ENCODE data around the gene CRTC1.

CRTC1 gene

DNA sequence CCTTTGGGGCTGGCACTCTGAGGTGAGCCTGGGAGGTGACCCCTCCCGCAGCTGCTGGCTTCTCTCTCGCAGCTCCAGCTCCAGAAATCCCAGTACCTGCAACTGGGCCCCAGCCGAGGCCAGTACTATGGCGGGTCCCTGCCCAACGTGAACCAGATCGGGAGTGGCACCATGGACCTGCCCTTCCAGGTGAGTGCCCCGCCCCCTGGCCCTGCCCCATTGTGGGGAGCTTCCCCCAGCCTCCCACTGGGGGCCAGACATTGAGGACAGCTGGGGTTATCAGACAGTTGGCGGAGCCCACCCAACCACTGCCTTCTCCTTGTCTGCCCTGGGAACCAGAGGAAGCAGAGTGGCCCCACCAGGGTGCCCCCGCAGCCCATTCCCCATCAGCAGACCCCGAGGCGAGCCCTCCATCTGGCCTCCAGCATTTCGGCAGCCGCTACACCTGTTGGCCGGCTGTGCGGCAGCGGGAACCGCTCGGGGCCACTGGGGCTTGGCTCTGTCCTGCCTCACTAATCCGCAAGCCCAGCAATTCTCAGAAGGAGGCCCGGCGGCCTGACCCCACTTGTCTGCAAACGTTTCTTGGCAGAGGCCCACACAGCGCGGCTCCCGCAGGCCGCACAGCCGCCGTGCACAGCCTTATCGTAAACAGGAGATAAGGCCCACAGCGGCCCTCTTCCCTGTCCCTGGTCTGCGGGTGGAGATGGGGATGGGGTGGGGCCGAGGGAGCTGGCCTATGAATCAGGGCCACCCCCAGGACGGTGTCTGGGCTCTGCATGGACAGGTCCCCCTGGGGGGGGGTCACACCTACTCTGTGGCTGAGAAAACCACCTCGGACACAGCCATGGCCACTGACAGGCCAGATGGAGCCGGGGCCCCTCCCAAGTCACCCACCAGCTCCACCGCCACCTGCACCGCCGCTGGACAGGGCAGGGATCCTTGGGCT is 59.6 kb downstream of the CRTC1 start:
- in situ Hi-C loops (cut with HindIII; ENCODE audit: low sequenced_read_pairs): no loop called here

DNA sequence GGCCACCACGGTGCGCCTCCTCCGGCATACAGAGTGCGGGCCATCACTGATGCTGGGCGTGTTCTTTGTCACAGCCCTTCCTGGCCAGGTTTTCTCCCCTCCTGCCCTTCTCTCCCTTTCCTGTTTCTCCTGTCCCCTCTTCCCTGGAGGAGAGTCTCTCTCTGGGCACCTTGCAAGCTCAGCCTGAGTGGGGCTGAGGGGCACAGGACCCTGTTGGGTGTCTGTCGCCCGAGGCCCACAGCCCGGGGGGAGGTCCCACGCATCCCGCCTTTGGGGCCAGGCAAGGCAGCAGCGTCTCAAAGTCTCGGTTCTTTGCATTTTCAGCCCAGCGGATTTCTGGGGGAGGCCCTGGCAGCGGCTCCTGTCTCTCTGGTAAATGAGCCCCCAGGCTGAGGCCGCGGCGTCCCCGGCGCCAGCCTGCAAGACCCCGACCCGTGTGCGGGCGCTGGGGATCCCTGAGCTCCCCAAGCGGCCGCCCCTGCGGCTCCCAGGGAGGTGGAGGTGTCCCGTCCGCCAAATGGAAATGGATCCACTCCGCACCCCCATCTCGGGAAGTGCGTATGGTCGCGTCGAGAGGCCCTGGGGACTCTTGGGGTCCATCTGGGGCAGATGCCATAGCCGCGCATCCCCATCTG is 60.4 kb downstream of the CRTC1 start:
- in situ Hi-C loops (cut with HindIII; ENCODE audit: low sequenced_read_pairs): no loop called here

GRCh38 chr19:18745012-18745735 is 61.7 kb downstream of the CRTC1 start:
- in situ Hi-C loops (cut with HindIII; ENCODE audit: low sequenced_read_pairs): loop anchor here (5.0 kb wide), 1 partner anchor 102 kb away; no protein-coding TSS in a partner anchor

- in situ Hi-C loops (cut with HindIII; ENCODE audit: low sequenced_read_pairs): loop anchor here (5.0 kb wide), 1 partner anchor 101 kb away; no protein-coding TSS in a partner anchor
Observed at GRCh38 chr19:18745931-18746330, 62.5 kb downstream of the CRTC1 start.

DNA sequence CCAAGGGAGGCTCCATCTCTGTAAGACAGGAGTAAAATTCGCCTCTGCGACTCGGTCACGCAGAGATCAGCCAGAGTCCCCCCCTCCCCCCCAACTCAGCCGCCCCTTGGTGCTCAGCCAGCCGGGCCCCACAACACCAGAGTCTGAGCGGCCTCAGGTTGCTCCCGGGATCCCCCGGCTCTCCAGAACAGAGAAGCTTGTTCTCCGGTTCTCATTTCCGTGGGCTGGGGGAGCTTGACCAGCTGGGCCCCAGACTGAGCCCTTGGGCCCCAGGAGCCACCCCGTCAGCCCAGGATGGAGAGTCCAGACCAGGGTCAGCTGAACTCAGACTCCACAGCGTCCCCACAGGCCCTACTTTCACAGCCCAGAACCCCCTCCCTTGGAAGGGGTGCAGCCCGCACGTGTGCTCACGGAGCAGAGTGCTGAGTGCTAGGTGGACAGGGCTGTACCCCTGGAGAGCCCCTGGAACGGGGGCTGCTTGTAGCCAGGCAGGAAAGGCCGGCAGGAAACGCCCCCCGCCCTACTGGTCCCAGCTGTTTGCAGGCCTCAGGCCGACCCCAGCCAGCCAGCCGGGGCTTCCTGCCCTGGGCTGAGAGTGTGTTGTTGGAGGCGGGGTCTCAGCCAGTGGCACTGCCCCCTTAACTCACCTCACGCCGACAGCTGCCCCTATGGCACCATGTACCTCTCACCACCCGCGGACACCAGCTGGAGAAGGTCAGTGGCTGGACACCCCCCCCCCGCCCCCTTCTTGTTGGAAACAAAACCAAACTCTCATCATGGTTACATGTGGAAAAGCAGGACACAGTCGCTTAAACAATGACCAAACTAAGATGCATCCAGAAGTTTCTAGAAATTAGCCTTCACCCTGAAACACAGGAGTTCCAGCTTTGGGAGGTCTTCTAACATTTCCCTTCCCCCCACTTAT is 63.2 kb downstream of the CRTC1 start:
- in situ Hi-C loops (cut with HindIII; ENCODE audit: low sequenced_read_pairs): loop anchor here (5.0 kb wide), 1 partner anchor 101 kb away; no protein-coding TSS in a partner anchor

DNA sequence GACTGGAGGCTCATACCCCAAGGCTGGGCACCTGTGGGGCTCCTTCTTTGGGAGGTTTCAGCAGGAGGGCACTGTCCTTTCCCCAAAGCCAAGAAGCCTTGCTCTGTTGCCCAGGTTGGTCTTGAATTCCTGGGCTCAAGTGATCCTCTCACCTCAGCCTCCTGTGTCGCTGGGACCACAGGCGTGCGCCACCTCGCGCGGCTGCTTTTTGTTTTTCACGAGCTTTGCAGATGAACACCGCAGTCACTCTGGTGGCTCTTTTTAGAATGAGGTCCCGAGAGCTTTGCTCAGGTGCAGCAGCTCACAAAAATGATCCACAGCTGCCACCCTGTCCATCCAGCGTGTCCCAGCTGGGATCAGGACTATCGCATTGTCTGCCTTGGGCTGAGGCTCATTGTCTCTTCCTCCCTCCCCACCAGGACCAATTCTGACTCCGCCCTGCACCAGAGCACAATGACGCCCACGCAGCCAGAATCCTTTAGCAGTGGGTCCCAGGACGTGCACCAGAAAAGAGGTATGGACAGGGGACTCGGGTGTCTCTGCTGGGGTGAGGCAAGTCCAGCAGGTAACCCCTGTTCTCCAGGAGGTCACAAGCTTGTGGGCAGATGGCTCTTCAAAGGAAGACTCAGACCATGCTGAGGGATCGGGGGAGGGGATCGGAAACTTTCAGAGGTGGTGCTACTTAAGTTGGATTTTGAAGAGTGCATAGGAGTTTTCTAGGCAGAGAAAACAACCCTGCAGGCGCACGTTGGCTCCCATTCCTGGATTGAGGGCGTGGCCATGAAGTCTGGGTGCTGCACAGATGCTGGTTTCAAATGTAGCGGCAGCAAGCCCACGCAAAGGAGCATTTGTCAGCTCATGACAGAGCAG is 66.1 kb downstream of the CRTC1 start:
- in situ Hi-C loops (cut with HindIII; ENCODE audit: low sequenced_read_pairs): loop anchor here (5.0 kb wide), 1 partner anchor 98 kb away; no protein-coding TSS in a partner anchor

- in situ Hi-C loops (cut with HindIII; ENCODE audit: low sequenced_read_pairs): no loop called here
Observed at GRCh38 chr19:18750295-18750970, 67.0 kb downstream of the CRTC1 start.

DNA sequence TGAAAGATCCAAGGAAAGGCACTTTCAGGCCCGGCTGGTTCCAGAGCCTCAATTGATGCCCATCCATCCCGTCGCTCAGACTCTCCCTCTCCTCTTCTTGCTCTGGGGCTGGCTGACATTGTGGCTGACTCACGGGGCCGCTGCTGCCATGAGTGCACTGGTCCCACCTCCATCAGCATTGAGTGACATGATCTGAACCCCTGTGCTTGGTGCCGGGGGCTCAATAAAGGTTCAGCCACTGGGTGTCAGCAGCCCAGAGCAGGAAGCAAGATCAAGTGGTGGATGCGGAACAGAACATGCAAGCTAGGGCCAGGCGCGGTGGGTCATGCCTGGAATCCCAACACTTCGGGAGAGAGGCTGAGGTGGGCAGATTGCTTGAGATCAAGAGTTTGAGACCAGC is 68.1 kb downstream of the CRTC1 start:
- in situ Hi-C loops (cut with HindIII; ENCODE audit: low sequenced_read_pairs): no loop called here

- in situ Hi-C loops (cut with HindIII; ENCODE audit: low sequenced_read_pairs): no loop called here
Observed at GRCh38 chr19:18754501-18754900, 71.0 kb downstream of the CRTC1 start.

DNA sequence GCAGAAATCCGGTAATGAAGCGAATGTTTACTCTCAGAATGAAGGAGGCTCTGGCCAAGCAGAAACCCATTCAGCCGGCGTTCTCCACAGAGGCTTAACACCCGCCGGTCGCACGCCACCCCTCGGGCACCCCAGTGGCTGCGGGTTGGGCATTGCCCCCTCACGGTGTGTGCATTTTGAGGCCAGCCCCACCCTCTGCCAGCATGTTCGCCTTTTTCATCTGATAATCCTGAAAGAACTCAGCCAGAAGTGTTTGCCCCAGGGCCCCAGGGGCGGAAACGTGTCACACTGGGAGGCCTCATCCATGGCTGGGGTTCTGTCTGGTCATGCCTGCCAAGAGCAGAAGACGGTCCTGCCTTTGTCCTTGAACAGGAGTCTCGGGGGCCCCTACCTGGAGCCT is 73.4 kb downstream of the CRTC1 start:
- in situ Hi-C loops (cut with HindIII; ENCODE audit: low sequenced_read_pairs): loop anchor here (5.0 kb wide), 2 partner anchors 110 to 200 kb away; no protein-coding TSS in a partner anchor

GRCh38 chr19:18759304-18759994 is 76.0 kb downstream of the CRTC1 start:
- in situ Hi-C loops (cut with HindIII; ENCODE audit: low sequenced_read_pairs): loop anchor here (5.0 kb wide), 2 partner anchors 112 to 198 kb away; no protein-coding TSS in a partner anchor

DNA sequence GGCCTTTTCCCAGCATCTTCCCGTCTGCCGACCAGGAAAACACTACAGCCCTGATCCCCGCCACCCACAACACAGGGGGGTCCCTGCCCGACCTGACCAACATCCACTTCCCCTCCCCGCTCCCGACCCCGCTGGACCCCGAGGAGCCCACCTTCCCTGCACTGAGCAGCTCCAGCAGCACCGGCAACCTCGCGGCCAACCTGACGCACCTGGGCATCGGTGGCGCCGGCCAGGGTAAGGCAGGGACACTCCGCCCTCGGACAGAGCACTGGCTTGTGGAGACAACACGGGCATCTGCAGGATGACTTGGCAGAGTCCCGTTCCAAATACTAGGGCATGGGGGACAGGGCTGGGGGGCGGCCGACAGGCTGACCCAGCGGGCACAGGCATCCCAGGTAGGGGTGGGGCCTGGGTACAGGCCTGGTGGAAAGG is 76.5 kb downstream of the CRTC1 start:
- in situ Hi-C loops (cut with HindIII; ENCODE audit: low sequenced_read_pairs): loop anchor here (5.0 kb wide), 2 partner anchors 113 to 197 kb away; no protein-coding TSS in a partner anchor

DNA sequence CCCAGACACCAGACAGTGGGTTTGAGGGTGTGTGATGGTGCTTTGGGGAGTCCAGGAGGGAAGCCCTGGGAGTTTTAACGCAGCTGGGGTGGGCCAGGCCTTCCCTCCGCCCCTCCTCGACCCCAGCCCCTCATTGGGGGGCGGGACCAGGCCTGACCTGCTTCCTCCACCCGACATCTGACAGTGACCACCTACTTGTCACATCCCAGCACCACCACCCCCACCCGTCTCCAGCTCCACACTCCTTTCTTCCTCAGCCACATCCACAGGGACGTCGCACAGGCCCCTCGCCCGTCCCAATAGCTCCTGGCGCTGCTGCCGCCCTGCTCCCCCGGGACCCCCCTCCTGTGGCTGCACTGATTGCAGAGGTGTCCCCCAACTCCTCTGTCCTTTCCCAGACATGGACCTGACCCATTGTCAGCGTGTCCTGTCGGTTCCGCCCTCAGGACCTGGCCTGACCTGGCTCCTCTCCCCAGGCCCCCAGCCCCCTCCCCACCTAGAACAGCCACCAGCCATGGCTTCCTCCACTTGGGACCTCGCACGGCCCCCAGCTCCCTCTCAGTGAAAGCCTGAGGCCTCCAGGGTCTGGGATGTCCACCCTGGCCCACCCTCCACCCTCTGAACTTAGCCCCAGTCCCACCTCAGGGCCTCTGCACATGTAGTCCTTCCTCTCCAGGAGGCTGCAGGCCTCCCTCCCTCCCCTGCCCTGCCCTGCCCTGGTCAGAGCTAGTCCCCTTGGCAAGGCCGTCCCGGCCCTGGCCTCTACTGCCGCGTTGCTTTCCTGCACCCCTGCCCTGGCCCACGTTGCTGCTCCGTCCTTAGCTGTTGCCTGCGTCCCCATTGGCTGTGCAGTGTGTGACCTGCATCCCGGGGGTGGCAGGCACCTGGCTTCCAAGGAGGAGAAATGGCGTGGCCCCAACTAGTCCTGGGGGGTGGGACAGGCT is 77.2 kb downstream of the CRTC1 start:
- in situ Hi-C loops (cut with HindIII; ENCODE audit: low sequenced_read_pairs): no loop called here

- in situ Hi-C loops (cut with HindIII; ENCODE audit: low sequenced_read_pairs): no loop called here
Observed at GRCh38 chr19:18761531-18762110, 78.1 kb downstream of the CRTC1 start.

- in situ Hi-C loops (cut with HindIII; ENCODE audit: low sequenced_read_pairs): no loop called here
Observed at GRCh38 chr19:18762125-18763023, 78.9 kb downstream of the CRTC1 start.

All from endothelial cell of hepatic sinusoid (primary cell).